Measurements from ENCODE around the gene POMGNT1.
A peak's percentile ranks its signal among the peaks of the same experiment; 100 is the strongest.

Gene POMGNT1

DNA sequence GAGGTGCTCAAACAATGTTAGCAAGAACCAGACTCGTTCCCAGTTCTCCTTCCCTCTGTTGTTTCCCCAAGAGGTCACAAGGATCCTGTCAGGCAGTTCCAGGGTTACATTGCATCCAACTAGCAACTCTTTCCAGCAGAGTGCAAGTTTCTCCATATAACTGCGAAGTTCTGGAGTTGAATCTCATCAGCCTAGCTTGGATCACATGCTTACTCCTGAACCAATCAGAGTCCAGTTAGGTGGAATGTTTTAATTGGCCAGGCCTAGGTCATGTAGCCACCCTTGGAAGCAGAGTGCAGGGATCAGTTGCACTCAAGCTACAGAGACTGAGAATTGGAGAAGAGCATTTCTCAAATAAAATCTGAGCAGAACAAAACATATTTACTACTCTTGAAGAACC, 49.9 kb downstream of the POMGNT1 start:
- H3K9ac ChIP-seq: no peak overlapping the region
- H2AFZ ChIP-seq (ENCODE audit: low read depth): 0 out of 2 replicates have a peak overlapping the region, but pooled peaks have one; percentile 12

More for the DNA sequence above, 49.9 kb downstream of the POMGNT1 start:
- Histone ChIP-seq H4K20me1 (ENCODE audit: insufficient read depth) (no peaks in the 10 kb centered on the region), H3K4me1 (ENCODE audit: low read depth, poor library complexity, severe bottlenecking) (no peaks in the 10 kb centered on the region), H3K79me2 (ENCODE audit: insufficient read depth, low read depth) (no peaks in the 10 kb centered on the region), H3K27ac (no peak overlapping the region), H3K4me2 (no peak overlapping the region), H3K27me3 (ENCODE audit: insufficient read depth, low read depth) (no peaks in the 10 kb centered on the region), H3K4me3 (IDR thresholded peaks at IDR 0.05; ENCODE audit: insufficient read depth, low read depth, low read length) (no peak overlapping the region), H3K36me3 (ENCODE audit: insufficient read depth) (no peaks in the 10 kb centered on the region)
- TF ChIP-seq, protein P1, sequence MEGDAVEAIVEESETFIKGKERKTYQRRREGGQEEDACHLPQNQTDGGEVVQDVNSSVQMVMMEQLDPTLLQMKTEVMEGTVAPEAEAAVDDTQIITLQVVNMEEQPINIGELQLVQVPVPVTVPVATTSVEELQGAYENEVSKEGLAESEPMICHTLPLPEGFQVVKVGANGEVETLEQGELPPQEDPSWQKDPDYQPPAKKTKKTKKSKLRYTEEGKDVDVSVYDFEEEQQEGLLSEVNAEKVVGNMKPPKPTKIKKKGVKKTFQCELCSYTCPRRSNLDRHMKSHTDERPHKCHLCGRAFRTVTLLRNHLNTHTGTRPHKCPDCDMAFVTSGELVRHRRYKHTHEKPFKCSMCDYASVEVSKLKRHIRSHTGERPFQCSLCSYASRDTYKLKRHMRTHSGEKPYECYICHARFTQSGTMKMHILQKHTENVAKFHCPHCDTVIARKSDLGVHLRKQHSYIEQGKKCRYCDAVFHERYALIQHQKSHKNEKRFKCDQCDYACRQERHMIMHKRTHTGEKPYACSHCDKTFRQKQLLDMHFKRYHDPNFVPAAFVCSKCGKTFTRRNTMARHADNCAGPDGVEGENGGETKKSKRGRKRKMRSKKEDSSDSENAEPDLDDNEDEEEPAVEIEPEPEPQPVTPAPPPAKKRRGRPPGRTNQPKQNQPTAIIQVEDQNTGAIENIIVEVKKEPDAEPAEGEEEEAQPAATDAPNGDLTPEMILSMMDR (conservative IDR thresholded peaks at IDR 0.05; ENCODE audit: low read depth, low read length): no peak

Measured in KMS-11 (cell line).